Peyer's patch (tissue), 4 donors: Measurements from ENCODE around the gene MTNR1B.

Experiments
- POLR2A ChIP-seq, 2 donors: fragments of 450-650 bp; IDR thresholded peaks; one replicate each; pipeline ENCODE4 v1.5.1; 2017; ENCODE audit warnings: antibody characterized with exemption in 2 of 2, mild to moderate bottlenecking in 2 of 2, moderate library complexity in 2 of 2
- TF ChIP-seq, protein P1 (sequence below), 6 experiments: fragments of 450-650 bp in 4 of 6; fragments of 200-600 bp in 2 of 6; sonication (generic) in 1 of 6; IDR thresholded peaks; one replicate each; pipeline ENCODE4 v1.5.1; 2017 to 2019; ENCODE audit warnings: antibody characterized with exemption in 6 of 6, mild to moderate bottlenecking in 3 of 6, moderate library complexity in 1 of 6

DNA sequence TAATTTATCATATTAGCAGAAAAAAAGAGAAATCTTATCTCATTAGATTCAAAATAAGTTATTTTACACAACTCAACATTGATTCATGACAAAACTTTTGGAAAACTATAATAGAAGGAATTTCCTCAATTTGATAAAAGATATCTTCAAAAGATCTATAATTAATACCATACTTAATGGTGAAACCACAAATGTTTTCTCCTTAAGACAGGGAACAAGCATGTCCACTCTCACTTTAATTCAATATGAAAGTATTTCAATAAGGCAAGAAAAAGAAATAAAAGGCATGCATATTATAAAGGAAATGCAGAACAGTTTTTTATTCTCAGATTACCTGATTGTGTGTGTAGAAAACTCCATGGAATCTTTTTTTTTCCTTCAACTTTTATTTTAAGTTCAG lies 23.6 kb downstream of the MTNR1B start:
- TF ChIP-seq, protein P1, sequence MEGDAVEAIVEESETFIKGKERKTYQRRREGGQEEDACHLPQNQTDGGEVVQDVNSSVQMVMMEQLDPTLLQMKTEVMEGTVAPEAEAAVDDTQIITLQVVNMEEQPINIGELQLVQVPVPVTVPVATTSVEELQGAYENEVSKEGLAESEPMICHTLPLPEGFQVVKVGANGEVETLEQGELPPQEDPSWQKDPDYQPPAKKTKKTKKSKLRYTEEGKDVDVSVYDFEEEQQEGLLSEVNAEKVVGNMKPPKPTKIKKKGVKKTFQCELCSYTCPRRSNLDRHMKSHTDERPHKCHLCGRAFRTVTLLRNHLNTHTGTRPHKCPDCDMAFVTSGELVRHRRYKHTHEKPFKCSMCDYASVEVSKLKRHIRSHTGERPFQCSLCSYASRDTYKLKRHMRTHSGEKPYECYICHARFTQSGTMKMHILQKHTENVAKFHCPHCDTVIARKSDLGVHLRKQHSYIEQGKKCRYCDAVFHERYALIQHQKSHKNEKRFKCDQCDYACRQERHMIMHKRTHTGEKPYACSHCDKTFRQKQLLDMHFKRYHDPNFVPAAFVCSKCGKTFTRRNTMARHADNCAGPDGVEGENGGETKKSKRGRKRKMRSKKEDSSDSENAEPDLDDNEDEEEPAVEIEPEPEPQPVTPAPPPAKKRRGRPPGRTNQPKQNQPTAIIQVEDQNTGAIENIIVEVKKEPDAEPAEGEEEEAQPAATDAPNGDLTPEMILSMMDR (IDR thresholded peaks at IDR 0.05): no peak
- no peak for TF ChIP-seq POLR2A (IDR thresholded peaks at IDR 0.05)
